GM13977 (cell line): ENCODE measurements around the gene NR5A1.
A peak's percentile ranks its signal among the peaks of the same experiment; 100 is the strongest.

ENCODE experiments used
- DNase-seq: peaks from one replicate; pipeline ENCODE4 v3.0.0; 2012; ENCODE audit warnings: low spot score
- CTCF ChIP-seq: IDR thresholded peaks from 2 replicates; pipeline ENCODE4 v1.5.1; 2012; ENCODE audit warnings: mild to moderate bottlenecking, control low read depth; ENCODE audit not compliant: insufficient read depth; ENCODE audit errors: extremely low read depth, missing control alignments
- in situ Hi-C: fragments of 300-500 bp; cut with MboI; formaldehyde crosslinking; loops from one replicate; pipeline ENCODE4 v1.12.0; 2022; ENCODE audit warnings: low sequenced_read_pairs, low pct_unique_long_range_greater_than_20kb, mixed read lengths, inconsistent platforms; ENCODE audit not compliant: unreplicated experiment

Gene NR5A1

GRCh38 chr9:124475158-124475867 is 31.9 kb downstream of the NR5A1 start:
- DNase-seq, result no peak
- in situ Hi-C loops, result no loop called here
- peak; percentile 39 for TF ChIP-seq CTCF

GRCh38 chr9:124474151-124474550 is 33.0 kb downstream of the NR5A1 start:
- DNase-seq, result no peak
- in situ Hi-C loops, result no loop called here
- TF ChIP-seq CTCF, result no peak

GRCh38 chr9:124473310-124473709 is 33.9 kb downstream of the NR5A1 start:
- TF ChIP-seq CTCF, result no peak

GRCh38 chr9:124472770-124473169 is 34.4 kb downstream of the NR5A1 start:
- in situ Hi-C loops, result no loop called here
- TF ChIP-seq CTCF, result no peak
- DNase-seq, result no peak

More at GRCh38 chr9:124473310-124473709, 33.9 kb downstream of the NR5A1 start:
- in situ Hi-C loops, result no loop called here
- no peak for DNase-seq

- no peak for DNase-seq
- no peak for TF ChIP-seq CTCF
- in situ Hi-C loops, result no loop called here
Observed at GRCh38 chr9:124471761-124472160, 35.4 kb downstream of the NR5A1 start.

- in situ Hi-C loops, result no loop called here
- TF ChIP-seq CTCF, result no peak
- no peak for DNase-seq
Observed at GRCh38 chr9:124470726-124471125, 36.5 kb downstream of the NR5A1 start.
